ENCODE measurements around the gene VEGFC. TPM values are rescaled to one million over a fixed set of nuclear protein-coding genes. Genes with fewer than 3 reads are reported as not detected.

VEGFC gene
- total RNA-seq, 2 donors from 2014 or later, result 5.1 to 20.4 TPM

DNA sequence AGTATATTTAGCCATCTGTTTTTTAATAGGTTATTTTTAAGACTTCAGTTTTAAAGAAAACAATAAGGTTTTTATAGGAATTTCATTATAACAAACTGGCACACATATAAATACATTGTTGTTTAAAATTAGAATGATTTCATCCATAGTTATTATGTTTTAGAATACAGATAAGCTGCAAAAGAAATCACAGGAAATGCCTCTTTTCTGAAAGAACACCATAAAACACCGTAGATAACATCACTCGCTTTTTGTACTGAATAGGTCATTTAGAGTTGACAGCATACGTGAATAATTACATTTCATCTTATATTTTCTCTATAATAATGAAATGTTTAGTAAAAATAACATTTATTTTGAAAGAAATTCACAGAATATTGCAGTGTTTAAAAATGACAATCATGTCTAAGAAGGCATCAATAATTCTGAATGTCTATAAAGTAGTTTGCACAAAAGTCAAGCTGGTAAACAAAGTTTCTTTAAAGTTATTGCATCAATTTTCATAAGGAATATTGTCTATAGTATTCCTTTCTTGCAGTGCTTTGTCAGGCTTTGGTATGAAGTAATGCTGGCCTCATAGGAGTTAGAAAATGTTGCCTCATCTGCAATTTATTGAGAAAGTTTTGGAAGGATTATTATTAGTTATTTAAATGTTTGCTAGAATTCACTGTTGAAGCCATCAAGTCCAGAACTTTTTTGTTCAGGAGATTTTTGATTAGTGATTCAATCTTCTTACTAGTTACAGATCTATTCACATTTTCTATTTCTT, 17.9 kb upstream of the VEGFC start:
- no peaks in the 10 kb centered on the region for H3K36me3 ChIP-seq
- H3K4me1 ChIP-seq (ENCODE audit: control insufficient read depth in 1 of 2, low read depth in 2 of 2), result no peaks in the 10 kb centered on the region
- no peak overlapping the region for H3K4me3 ChIP-seq
- H3K27ac ChIP-seq, result no peak overlapping the region
- H3K27me3 ChIP-seq (replicated peaks; ENCODE audit: insufficient read depth), result no peaks in the 10 kb centered on the region
- TF ChIP-seq, protein P1, sequence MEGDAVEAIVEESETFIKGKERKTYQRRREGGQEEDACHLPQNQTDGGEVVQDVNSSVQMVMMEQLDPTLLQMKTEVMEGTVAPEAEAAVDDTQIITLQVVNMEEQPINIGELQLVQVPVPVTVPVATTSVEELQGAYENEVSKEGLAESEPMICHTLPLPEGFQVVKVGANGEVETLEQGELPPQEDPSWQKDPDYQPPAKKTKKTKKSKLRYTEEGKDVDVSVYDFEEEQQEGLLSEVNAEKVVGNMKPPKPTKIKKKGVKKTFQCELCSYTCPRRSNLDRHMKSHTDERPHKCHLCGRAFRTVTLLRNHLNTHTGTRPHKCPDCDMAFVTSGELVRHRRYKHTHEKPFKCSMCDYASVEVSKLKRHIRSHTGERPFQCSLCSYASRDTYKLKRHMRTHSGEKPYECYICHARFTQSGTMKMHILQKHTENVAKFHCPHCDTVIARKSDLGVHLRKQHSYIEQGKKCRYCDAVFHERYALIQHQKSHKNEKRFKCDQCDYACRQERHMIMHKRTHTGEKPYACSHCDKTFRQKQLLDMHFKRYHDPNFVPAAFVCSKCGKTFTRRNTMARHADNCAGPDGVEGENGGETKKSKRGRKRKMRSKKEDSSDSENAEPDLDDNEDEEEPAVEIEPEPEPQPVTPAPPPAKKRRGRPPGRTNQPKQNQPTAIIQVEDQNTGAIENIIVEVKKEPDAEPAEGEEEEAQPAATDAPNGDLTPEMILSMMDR (IDR thresholded peaks at IDR 0.05), result no peak
- peaks cover 4% of the 10 kb centered on the region for H3K9me3 ChIP-seq
- ATAC-seq (ENCODE audit: insufficient number of reproducible peaks, low FRiP score, low read depth), result no peak
- no peak for DNase-seq (ENCODE audit: low spot score)

GRCh38 chr4:176806778-176807375, 14.2 kb upstream of the VEGFC start:
- Histone ChIP-seq H3K4me3 (no peak overlapping the region), H3K27me3 (replicated peaks; ENCODE audit: insufficient read depth) (no peaks in the 10 kb centered on the region), H3K4me1 (ENCODE audit: control insufficient read depth in 1 of 2, low read depth in 2 of 2) (no peaks in the 10 kb centered on the region), H3K9me3 (peaks cover 4% of the 10 kb centered on the region), H3K27ac (no peak overlapping the region), H3K36me3 (no peaks in the 10 kb centered on the region)
- no peak for ATAC-seq (ENCODE audit: insufficient number of reproducible peaks, low FRiP score, low read depth)
- TF ChIP-seq, protein P1 (IDR thresholded peaks at IDR 0.05), result no peak
- no peak for DNase-seq (ENCODE audit: low spot score)

DNA sequence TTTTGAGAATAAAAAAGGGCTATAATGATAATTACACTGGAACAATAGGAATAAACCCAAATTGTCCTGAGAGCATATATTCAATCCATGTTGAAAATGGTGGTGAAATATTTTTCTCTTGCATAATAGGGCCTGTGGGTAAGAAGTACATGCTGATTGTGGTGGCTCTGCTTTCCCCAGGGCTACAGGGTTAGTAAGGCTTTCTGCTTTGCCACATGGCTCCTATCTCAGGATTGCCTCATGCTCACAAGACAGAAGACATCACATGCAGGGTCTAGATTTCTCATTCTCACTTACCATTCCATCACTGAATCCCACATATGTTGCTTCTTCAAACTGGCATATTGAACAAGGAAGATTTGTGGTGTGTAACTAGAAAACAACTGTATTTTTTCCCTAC, 12.4 kb upstream of the VEGFC start:
- Histone ChIP-seq H3K4me3 (no peak overlapping the region), H3K27me3 (replicated peaks; ENCODE audit: insufficient read depth) (no peaks in the 10 kb centered on the region), H3K9me3 (peaks cover 4% of the 10 kb centered on the region), H3K27ac (no peak overlapping the region), H3K36me3 (no peaks in the 10 kb centered on the region), H3K4me1 (ENCODE audit: control insufficient read depth in 1 of 2, low read depth in 2 of 2) (no peaks in the 10 kb centered on the region)
- DNase-seq (ENCODE audit: low spot score) (no peak), ATAC-seq (ENCODE audit: insufficient number of reproducible peaks, low FRiP score, low read depth) (no peak)
- TF ChIP-seq, protein P1 (IDR thresholded peaks at IDR 0.05), result no peak

- TF ChIP-seq, protein P1 (IDR thresholded peaks at IDR 0.05), result no peak
- no peaks in the 10 kb centered on the region for H3K36me3 ChIP-seq
- no peaks in the 10 kb centered on the region for H3K4me1 ChIP-seq (ENCODE audit: control insufficient read depth in 1 of 2, low read depth in 2 of 2)
- no peaks in the 10 kb centered on the region for H3K9me3 ChIP-seq
- no peak overlapping the region for H3K27ac ChIP-seq
- no peak overlapping the region for H3K4me3 ChIP-seq
- no peaks in the 10 kb centered on the region for H3K27me3 ChIP-seq (replicated peaks; ENCODE audit: insufficient read depth)
- ATAC-seq (ENCODE audit: insufficient number of reproducible peaks, low FRiP score, low read depth), result no peak
- DNase-seq (ENCODE audit: low spot score), result no peak
Observed at GRCh38 chr4:176800891-176801534, 8.3 kb upstream of the VEGFC start.

- TF ChIP-seq, protein P1 (IDR thresholded peaks at IDR 0.05), result no peak
- Histone ChIP-seq H3K4me3 (no peak overlapping the region), H3K4me1 (ENCODE audit: control insufficient read depth in 1 of 2, low read depth in 2 of 2) (no peaks in the 10 kb centered on the region), H3K36me3 (no peaks in the 10 kb centered on the region), H3K27ac (no peak overlapping the region), H3K9me3 (no peaks in the 10 kb centered on the region), H3K27me3 (replicated peaks; ENCODE audit: insufficient read depth) (no peaks in the 10 kb centered on the region)
- ATAC-seq (ENCODE audit: insufficient number of reproducible peaks, low FRiP score, low read depth) (no peak), DNase-seq (ENCODE audit: low spot score) (no peak)
Observed at GRCh38 chr4:176799653-176800052, 6.9 kb upstream of the VEGFC start.
